NCI-H82 treated with DMSO at 0.1 percent for 48 hours (cell line): ENCODE results near the gene CCDC157.
A peak's percentile ranks its signal among the peaks of the same experiment; 100 is the strongest.
"Not testable (repeated sequence)": the region's sequence is repeated elsewhere in the genome, so short reads cannot be mapped to it uniquely, and the experiment has no call there.

Experiments
- DNase-seq: peaks from one replicate; lab custom pipeline; 2025; ENCODE audit not compliant: unreplicated experiment; lab: John Stamatoyannopoulos, UW

Gene CCDC157

GRCh38 chr22:30386960-30387827, 30.4 kb downstream of the CCDC157 start, which contains the start of gene RNF215:
Gene RNF215 (minus strand): TSS chr22:30387411. CDS start chr22:30387313, 98 bp downstream.
- DNase-seq: peak; percentile 35

DNA sequence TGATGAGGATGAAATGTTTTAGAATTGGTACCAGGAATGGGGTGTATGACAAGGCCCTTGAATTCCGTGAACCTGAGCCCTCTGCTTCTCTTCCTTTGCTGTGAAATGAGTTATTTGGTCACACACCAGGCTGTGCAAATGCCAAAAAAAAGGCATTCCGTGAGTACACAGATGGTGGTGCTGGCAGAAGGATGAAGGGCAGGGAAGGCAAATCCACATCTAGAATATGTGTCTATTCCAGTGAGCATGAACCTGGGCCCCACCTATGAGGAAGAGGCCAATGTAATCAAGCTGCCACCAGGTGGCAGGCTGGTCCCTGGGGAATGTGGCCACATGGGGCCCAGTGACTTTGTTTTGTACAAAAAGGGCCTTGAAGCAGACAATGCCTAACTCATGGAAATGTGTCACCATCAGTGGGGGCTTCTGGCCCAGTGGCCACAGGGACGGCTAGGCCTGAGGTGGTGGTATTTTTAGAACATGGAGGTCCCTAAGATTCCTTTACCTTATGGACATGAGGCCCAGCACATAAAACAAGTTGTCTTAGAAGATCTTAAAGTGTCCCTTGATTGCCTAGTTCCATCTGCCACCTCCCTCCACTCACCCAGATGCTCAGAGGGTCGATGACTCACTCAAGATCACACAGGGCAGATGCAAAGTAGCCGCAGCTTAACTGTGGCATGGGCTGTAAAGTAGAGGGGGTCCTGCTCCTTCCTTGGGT, 34.3 kb downstream of the CCDC157 start:
- peak; percentile 26 for DNase-seq

DNA sequence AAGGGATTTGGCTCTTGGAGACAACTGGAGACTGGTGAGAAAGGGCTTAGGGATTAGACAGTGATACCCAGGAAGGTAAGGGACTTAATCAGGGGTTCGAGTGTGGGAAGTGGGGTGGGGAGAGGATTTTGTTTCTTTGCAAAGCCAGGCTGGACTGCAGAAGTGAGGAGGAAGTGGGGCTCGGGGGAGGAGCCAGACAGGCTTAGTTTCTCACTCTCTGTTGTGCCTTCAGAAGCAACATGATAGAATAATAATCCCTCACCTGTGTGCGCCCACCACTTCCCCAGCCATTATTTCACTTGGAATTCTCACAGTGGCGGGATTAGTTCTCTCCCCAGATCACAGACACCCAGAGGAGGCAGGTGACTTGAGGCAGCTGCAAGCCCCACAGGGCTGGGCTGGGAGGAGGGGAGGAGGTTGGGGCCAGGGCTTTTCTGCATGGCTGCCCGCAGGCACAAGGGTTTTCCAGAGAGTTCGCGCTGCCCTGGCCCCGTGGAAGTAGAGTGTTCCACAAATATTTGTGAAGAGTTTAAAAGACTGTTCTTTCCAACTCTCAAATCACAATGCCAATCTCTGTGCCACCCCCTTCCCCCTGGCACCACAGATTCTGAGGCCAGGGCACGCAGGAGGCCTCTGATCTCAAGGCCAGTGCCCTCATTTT, 36.0 kb downstream of the CCDC157 start:
- peak; percentile 92 for DNase-seq

- DNase-seq: no peak
These were observed 36.5 kb downstream of the CCDC157 start for GRCh38 chr22:30393322-30393680.

GRCh38 chr22:30393885-30394284, 37.1 kb downstream of the CCDC157 start:
- no peak for DNase-seq

GRCh38 chr22:30396871-30397655, 40.3 kb downstream of the CCDC157 start, which contains the start of gene SEC14L2:
Gene SEC14L2 (plus strand): TSS chr22:30397018. CDS start chr22:30397117, 99 bp downstream.
- DNase-seq: no peak

GRCh38 chr22:30397656-30398635, 41.1 kb downstream of the CCDC157 start:
- DNase-seq: no peak

GRCh38 chr22:30398685-30399680, 42.2 kb downstream of the CCDC157 start:
- no peak for DNase-seq

DNA sequence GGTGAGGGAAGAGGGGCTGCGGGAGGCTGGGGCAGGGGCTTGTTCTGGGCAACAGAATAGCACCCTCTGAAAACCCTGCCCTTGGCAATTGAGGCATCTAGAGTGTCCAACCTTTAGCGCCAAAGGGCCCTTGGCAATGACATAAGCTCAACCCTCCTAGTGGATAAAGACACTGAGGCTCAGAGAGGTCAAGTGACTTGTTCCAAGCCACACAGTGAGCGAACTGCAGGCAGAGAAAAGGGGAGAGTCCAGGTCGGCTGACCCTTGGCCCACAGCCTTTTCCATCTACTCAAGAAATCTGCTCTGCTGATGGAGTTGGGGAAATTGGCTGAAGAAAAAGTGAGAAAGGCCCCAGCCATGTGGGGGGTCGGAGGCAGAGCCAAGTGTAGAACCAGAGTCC, 42.9 kb downstream of the CCDC157 start:
- DNase-seq: no peak

GRCh38 chr22:30400159-30400558, 43.4 kb downstream of the CCDC157 start:
- DNase-seq: no peak

DNA sequence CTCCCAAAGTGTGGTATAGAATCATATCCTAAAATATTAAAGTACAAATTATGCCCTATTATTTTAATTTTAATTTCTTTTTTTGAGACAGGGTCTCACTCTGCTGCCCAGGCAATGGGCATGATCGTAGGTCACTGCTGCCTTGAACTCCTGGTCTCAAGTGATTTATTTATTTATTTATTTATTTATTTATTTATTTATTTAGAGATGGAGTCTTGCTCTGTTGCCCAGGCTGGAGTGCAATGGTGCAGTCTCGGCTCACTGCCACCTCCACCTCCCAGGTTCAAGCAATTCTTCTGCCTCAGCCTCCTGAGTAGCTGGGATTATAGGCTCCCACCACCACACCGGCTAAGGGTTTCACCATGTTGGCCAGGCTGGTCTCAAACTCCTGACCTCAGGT, 44.2 kb downstream of the CCDC157 start:
- not testable (repeated sequence) for DNase-seq

DNA sequence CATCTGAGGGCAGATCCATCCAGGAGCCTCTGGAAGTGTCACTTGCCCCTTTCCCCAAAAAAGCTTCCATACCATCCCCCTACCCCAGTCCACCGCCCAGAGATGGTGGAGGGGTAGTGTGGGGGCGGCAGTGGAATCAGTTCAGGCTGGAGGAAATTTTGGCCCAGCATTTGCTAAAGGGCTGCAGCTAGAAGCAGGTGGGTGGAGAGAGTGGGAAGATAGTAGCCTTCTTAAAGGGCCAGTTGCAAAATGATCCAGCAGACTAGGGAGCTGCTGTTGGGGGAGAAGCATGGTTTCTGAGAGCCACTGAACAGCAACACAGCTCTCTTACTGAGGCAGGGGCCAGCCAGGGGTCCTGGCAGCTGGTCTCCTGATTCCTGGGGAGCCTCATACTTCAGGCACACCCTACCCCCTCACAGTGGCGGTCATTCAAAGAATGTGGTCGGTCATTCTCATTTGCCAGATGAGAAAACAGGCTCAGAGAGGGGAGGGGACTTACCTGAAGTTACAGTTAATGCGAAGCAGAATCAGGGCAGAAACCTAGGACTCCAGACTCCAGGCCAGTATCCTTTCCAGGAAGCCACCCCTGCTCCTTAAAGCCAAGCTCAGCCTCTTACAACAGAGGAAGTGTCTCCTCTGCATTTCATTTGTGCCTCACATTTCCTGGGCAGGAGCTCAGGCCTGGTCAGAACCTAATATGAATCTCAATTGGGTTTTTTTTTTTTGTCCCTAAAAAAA, 45.4 kb downstream of the CCDC157 start:
- no peak for DNase-seq

DNA sequence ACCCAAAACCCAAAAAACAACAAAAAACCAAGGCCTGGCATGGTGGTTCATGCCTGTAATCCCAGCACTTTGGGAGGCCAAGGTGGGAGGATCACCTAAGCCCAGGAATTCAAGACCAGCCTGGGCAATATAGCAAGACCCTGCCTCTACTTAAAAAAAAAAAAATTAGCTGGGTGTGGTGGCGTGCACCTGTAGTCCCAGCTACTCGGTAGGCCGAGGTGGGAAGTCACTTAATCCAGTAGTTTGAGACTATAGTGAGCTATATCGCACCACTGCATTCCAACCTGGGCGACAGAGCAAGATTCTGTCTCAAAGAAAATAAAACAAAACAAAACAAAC, 45.9 kb downstream of the CCDC157 start:
- not testable (repeated sequence) for DNase-seq

DNA sequence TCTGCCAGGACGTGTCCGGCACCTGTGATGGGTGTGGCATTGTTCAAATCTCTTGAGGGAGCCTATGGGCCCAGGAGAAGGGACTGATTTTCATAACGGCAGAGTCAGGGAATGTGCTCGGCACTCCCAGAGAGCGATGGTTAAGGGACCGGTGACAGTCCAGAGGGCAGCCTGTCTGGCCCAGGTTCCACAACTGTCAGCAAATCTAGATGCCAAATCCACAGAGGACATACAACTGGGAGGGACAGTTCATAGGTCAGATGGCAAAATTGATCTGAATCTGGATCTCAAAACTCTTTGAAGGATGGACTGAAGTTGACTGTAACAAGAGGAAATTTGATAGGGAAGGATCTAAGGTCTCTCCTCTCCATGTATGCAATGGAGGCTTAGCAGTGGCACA, 47.5 kb downstream of the CCDC157 start:
- DNase-seq: no peak

GRCh38 chr22:30405731-30406130, 48.9 kb downstream of the CCDC157 start:
- no peak for DNase-seq

DNA sequence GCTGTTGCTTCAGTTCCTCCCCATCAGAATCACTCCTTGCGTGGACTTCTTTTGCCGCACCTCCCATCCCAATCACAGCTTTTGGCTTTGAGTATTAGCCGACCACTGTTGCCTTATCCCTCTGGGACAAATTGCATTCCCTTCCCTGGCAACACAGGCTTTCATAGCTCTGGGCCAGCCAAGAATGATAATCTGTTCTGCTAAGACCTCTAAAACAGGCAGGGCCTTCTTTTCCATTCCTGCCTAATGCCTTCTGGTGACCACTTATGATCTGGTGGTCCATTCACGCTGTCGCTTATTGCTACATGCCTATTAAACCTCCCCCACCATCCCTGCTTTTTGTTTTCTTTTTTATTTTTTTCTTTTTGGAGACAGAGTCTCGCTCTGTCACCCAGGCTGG, 49.6 kb downstream of the CCDC157 start:
- no peak for DNase-seq

- no peak for DNase-seq
These were observed 51.7 kb downstream of the CCDC157 start for GRCh38 chr22:30408388-30409102.
